Measurements from ENCODE around the gene POLA2. TPM values are rescaled to one million over a fixed set of nuclear protein-coding genes. Genes with fewer than 3 reads are reported as not detected.

The POLA2 gene
- total RNA-seq, 4 donors from 2014 or later = 7.7 to 18.5 (median 13.2) TPM

DNA sequence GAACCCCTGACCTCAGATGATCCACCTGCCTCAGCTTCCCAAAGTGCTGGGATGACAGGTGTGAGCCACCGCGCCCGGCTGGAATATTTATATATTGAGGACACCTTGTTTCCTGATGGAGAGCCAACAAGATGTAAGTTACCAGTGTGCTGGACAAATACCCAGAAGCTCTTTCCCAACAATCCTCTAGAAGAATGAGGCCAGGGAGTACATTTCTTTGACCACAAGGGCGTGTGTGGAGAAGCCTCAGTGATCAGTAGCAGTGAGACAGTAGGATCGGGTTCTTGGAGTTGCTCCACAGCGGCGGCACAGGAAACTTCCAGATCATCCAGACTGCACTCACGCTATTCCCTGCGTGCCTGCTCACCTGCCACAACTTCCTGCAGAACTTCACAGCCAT is 10.3 kb upstream of the POLA2 start:
- TF ChIP-seq POLR2AphosphoS5 (IDR thresholded peaks at IDR 0.05) (no peak), POLR2A (IDR thresholded peaks at IDR 0.05) (no peak), EP300 (IDR thresholded peaks at IDR 0.05) (no peak)
- TF ChIP-seq, protein P1, sequence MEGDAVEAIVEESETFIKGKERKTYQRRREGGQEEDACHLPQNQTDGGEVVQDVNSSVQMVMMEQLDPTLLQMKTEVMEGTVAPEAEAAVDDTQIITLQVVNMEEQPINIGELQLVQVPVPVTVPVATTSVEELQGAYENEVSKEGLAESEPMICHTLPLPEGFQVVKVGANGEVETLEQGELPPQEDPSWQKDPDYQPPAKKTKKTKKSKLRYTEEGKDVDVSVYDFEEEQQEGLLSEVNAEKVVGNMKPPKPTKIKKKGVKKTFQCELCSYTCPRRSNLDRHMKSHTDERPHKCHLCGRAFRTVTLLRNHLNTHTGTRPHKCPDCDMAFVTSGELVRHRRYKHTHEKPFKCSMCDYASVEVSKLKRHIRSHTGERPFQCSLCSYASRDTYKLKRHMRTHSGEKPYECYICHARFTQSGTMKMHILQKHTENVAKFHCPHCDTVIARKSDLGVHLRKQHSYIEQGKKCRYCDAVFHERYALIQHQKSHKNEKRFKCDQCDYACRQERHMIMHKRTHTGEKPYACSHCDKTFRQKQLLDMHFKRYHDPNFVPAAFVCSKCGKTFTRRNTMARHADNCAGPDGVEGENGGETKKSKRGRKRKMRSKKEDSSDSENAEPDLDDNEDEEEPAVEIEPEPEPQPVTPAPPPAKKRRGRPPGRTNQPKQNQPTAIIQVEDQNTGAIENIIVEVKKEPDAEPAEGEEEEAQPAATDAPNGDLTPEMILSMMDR (IDR thresholded peaks at IDR 0.05) = no peak
- Histone ChIP-seq H3K36me3 (no peaks in the 10 kb centered on the region), H3K27ac (no peak overlapping the region), H3K27me3 (no peaks in the 10 kb centered on the region), H3K4me3 (no peak overlapping the region), H3K4me1 (no peaks in the 10 kb centered on the region), H3K9me3 (no peaks in the 10 kb centered on the region)
- no peak for ATAC-seq
- WGBS, 2 donors (ENCODE audit: low coverage in 1 of 2) = 90 to 100% methylated on average over 2 to 3 of the region's 9 CpGs

DNA sequence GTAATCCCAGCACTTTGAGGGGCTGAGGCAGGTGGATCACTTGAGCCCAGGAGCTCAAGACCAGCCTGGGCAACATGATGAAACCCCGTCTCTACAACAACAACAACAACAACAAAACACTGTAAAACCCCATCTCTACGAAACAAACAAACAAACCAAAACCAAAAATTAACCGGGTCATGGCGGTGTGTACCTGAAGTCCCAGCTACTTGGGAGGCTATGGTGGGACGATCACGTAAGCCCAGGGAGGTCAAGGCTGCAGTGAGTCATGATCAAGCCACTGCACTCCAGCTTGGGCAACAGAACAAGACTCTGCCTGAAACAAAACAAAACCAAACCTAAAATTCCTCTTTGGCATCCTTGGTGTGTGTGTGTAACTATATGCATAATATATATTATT is 7.0 kb upstream of the POLA2 start:
- Histone ChIP-seq H3K27ac (no peak overlapping the region), H3K4me1 (no peaks in the 10 kb centered on the region), H3K36me3 (no peaks in the 10 kb centered on the region), H3K9me3 (no peaks in the 10 kb centered on the region), H3K27me3 (no peaks in the 10 kb centered on the region), H3K4me3 (no peak overlapping the region)
- 51 to 60% methylated on average over 3 to 6 of the region's 6 CpGs for WGBS, 2 donors (ENCODE audit: low coverage in 1 of 2)
- ATAC-seq = no peak
- no peak for TF ChIP-seq POLR2A (IDR thresholded peaks at IDR 0.05)
- TF ChIP-seq POLR2AphosphoS5 (IDR thresholded peaks at IDR 0.05) = no peak
- TF ChIP-seq, protein P1 (IDR thresholded peaks at IDR 0.05) = no peak
- no peak for TF ChIP-seq EP300 (IDR thresholded peaks at IDR 0.05)

DNA sequence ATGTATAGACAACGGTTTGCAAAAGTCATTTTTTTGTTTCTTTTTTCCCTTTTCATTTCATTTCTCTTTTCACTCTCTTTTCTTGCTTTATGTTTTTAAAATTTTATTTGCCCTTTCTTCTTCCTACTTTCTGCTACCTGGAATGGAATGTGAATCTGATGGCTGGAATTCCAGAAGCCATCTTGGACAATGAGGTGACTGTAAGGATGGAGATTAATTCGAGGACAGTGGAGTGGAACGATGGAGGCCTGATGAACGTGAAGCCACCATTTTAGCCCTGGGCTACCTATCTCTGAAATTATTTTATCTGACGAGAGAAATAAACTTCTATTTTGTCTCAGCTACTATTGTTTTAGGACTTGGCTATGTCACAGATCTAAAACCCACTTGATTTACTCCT is 2.8 kb upstream of the POLA2 start:
- no peak for ATAC-seq
- 66 to 79% methylated on average over 5 of the region's 5 CpGs for WGBS, 2 donors (ENCODE audit: low coverage in 1 of 2)
- Histone ChIP-seq H3K27me3 (no peaks in the 10 kb centered on the region), H3K9me3 (no peaks in the 10 kb centered on the region), H3K4me1 (peaks cover 4 to 22% (median 9%) of the 10 kb centered on the region in 3 donors), H3K4me3 (no peak overlapping the region), H3K36me3 (no peaks in the 10 kb centered on the region), H3K27ac (no peak overlapping the region)
- no peak for TF ChIP-seq POLR2AphosphoS5 (IDR thresholded peaks at IDR 0.05)
- TF ChIP-seq EP300 (IDR thresholded peaks at IDR 0.05) = no peak
- no peak for TF ChIP-seq POLR2A (IDR thresholded peaks at IDR 0.05)
- TF ChIP-seq, protein P1 (IDR thresholded peaks at IDR 0.05) = no peak

DNA sequence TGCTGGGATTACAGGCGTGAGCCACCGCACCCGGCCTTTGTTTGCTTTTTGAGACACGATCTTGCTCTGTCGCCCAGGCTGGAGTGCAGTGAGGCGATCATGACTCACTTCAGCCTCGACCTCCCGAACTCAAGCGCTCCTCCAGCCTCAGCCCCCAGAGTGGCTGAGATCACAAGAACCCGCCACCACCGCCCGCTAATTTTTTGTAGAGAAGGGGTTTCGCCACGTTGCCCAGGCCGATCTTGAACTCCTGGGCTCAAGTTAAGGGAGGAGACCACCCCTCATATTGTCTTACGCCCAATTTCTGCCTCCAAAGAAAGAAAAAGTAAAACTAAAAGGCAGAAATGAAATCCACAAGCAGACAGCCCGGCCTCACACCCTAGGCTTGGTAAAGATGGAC is 1.5 kb upstream of the POLA2 start:
- no peak for ATAC-seq
- Histone ChIP-seq H3K27me3 (no peaks in the 10 kb centered on the region), H3K4me3 (no peak overlapping the region), H3K36me3 (peaks cover 0 to under 1% of the 10 kb centered on the region in 2 donors), H3K4me1 (peaks cover 4 to 22% (median 9%) of the 10 kb centered on the region in 3 donors), H3K9me3 (no peaks in the 10 kb centered on the region), H3K27ac (no peak overlapping the region)
- TF ChIP-seq EP300 (IDR thresholded peaks at IDR 0.05) = no peak
- TF ChIP-seq, protein P1 (IDR thresholded peaks at IDR 0.05) = no peak
- TF ChIP-seq POLR2AphosphoS5 (IDR thresholded peaks at IDR 0.05) = no peak
- TF ChIP-seq POLR2A (IDR thresholded peaks at IDR 0.05) = no peak
- 91 to 97% methylated on average over 10 to 11 of the region's 17 CpGs for WGBS, 2 donors (ENCODE audit: low coverage in 1 of 2)

DNA sequence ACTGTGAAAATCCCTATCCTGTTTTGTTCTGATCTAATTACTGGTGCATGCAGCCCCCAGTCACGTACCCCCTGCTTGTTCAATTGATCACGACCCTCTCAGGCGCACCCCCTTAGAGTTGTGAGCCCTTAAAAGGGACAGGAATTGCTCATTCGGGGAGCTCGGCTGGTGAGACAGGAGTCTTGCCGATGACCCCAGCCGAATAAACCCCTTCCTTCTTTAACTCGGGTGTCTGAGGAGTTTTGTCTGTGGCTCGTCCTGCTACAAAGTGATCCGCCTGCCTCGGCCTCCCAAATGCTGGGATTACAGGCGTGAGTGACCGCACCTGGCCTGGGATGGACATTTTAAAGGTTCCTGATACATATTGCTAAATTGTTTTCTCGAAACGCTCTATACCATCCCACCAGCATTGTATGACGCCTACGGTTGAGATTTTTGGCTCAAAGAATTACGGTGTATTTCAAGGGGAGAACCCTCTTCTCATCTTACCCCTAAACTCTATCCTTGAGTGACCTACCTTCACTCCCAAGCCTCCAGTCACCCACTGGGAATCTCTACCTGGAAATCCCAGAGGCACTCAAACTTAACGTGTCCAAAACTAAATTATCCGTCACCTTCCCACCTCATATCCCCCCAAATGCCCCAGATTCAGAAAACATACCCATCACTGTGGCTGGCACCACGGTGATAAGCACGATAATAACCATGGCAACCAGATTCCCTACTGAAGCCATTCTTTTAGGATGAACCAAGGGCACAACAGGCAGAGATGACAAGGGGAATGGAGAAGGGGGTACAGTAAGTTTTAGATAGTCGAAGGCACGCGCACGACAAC is 789 bp upstream of the POLA2 start:
- WGBS, 2 donors (ENCODE audit: low coverage in 1 of 2) = 48 to 60% methylated on average over 18 to 22 of the region's 26 CpGs
- Histone ChIP-seq H3K4me3 (peak overlapping the region; percentile 74 to 76), H3K36me3 (peaks cover 0 to 7% of the 10 kb centered on the region in 2 donors), H3K27me3 (no peaks in the 10 kb centered on the region), H3K9me3 (no peaks in the 10 kb centered on the region), H3K27ac (peak overlapping the region; percentile 78 to 95 (median 92)), H3K4me1 (peaks cover 4 to 22% (median 9%) of the 10 kb centered on the region in 3 donors)
- TF ChIP-seq, protein P1 (IDR thresholded peaks at IDR 0.05) = no peak
- TF ChIP-seq POLR2A (IDR thresholded peaks at IDR 0.05) = no peak
- TF ChIP-seq EP300 (IDR thresholded peaks at IDR 0.05) = no peak
- TF ChIP-seq POLR2AphosphoS5 (IDR thresholded peaks at IDR 0.05) = no peak
- no peak for ATAC-seq
